ENCODE measurements around the gene FASLG. TPM values are rescaled to one million over a fixed set of nuclear protein-coding genes. Genes with fewer than 3 reads are reported as not detected.

FASLG gene
- total RNA-seq, 1 donor from 2014 or later = not detected

- no peak for DNase-seq
- Mint-ChIP-seq H3K9me3 (peaks cover 2% of the 10 kb centered on the region), H3K4me3 (no peak overlapping the region), H3K4me1 (no peaks in the 10 kb centered on the region), H3K36me3 (ENCODE audit: low read depth) (no peaks in the 10 kb centered on the region), H3K27me3 (no peaks in the 10 kb centered on the region), H3K27ac (no peak overlapping the region)
- intact Hi-C loops (cut with micrococcal nuclease) = no loop called here
- CTCF ChIA-PET = no interaction called here
- ATAC-seq (ENCODE audit: low read depth) = no peak
- POLR2A ChIA-PET = no interaction called here
- no peak for TF ChIP-seq CTCF (IDR thresholded peaks at IDR 0.05)
Measured at GRCh38 chr1:172628401-172628800, 30.5 kb upstream of the FASLG start.

GRCh38 chr1:172629170-172629569 is 29.7 kb upstream of the FASLG start:
- H3K4me1 Mint-ChIP-seq = no peaks in the 10 kb centered on the region
- no peak for ATAC-seq (ENCODE audit: low read depth)
- H3K27ac Mint-ChIP-seq = no peak overlapping the region
- no peak for TF ChIP-seq CTCF (IDR thresholded peaks at IDR 0.05)
- DNase-seq = no peak
- ChIA-PET CTCF (no interaction called here), POLR2A (no interaction called here)
- H3K27me3 Mint-ChIP-seq = no peaks in the 10 kb centered on the region
- intact Hi-C loops (cut with micrococcal nuclease) = no loop called here
- no peak overlapping the region for H3K4me3 Mint-ChIP-seq
- H3K36me3 Mint-ChIP-seq (ENCODE audit: low read depth) = no peaks in the 10 kb centered on the region
- H3K9me3 Mint-ChIP-seq = peaks cover 2% of the 10 kb centered on the region

- Mint-ChIP-seq H3K4me3 (no peak overlapping the region), H3K36me3 (ENCODE audit: low read depth) (no peaks in the 10 kb centered on the region), H3K9me3 (peaks cover 2% of the 10 kb centered on the region), H3K27ac (no peak overlapping the region), H3K27me3 (no peaks in the 10 kb centered on the region), H3K4me1 (no peaks in the 10 kb centered on the region)
- no peak for TF ChIP-seq CTCF (IDR thresholded peaks at IDR 0.05)
- no peak for ATAC-seq (ENCODE audit: low read depth)
- ChIA-PET CTCF (no interaction called here), POLR2A (no interaction called here)
- DNase-seq = no peak
- intact Hi-C loops (cut with micrococcal nuclease) = no loop called here
Measured at GRCh38 chr1:172629638-172630037, 29.3 kb upstream of the FASLG start.

- H3K36me3 Mint-ChIP-seq (ENCODE audit: low read depth) = no peaks in the 10 kb centered on the region
- ChIA-PET CTCF (no interaction called here), POLR2A (no interaction called here)
- H3K27me3 Mint-ChIP-seq = no peaks in the 10 kb centered on the region
- TF ChIP-seq CTCF (IDR thresholded peaks at IDR 0.05) = no peak
- no peak overlapping the region for H3K27ac Mint-ChIP-seq
- intact Hi-C loops (cut with micrococcal nuclease) = no loop called here
- H3K9me3 Mint-ChIP-seq = peaks cover 2% of the 10 kb centered on the region
- no peak for ATAC-seq (ENCODE audit: low read depth)
- H3K4me1 Mint-ChIP-seq = no peaks in the 10 kb centered on the region
- no peak for DNase-seq
- no peak overlapping the region for H3K4me3 Mint-ChIP-seq
Measured at GRCh38 chr1:172630056-172630818, 28.7 kb upstream of the FASLG start.

GRCh38 chr1:172630868-172631267 is 28.0 kb upstream of the FASLG start:
- H3K9me3 Mint-ChIP-seq = peaks cover 2% of the 10 kb centered on the region
- H3K36me3 Mint-ChIP-seq (ENCODE audit: low read depth) = no peaks in the 10 kb centered on the region
- ATAC-seq (ENCODE audit: low read depth) (no peak), DNase-seq (no peak)
- CTCF ChIA-PET = no interaction called here
- no peak overlapping the region for H3K4me3 Mint-ChIP-seq
- no peaks in the 10 kb centered on the region for H3K27me3 Mint-ChIP-seq
- no peak overlapping the region for H3K27ac Mint-ChIP-seq
- no peaks in the 10 kb centered on the region for H3K4me1 Mint-ChIP-seq
- POLR2A ChIA-PET = no interaction called here
- TF ChIP-seq CTCF (IDR thresholded peaks at IDR 0.05) = no peak
- intact Hi-C loops (cut with micrococcal nuclease) = no loop called here

Measured in activated B cell treated with CpG ODN at 0.5 μM for 24 hours (primary cell).